A549 (cell line): ENCODE measurements around the gene RPH3AL. TPM values are rescaled to one million over a fixed set of nuclear protein-coding genes. Genes with fewer than 3 reads are reported as not detected.

Experiments used
- ATAC-seq, 2 experiments: fragments of 200-7000 bp in 1 of 2; fragments of >200 bp in 1 of 2; cut with Nextera tagmentation in 1 of 2; cut with Tn5 transposase in 1 of 2; 3 replicates each; pipeline versions ENCODE4 v1.8.0 to v1.9.1; 2018 to 2020; ENCODE audit warnings: mild to moderate bottlenecking in 1 of 2, moderate library complexity in 1 of 2
- CTCF ChIA-PET: fragments of 300-600 bp; sonication (Branson Sonifier 250); formaldehyde crosslinking; extraction: SDS; loops from one replicate; lab custom pipeline; 2021; ENCODE audit warnings: antibody characterized with exemption, inconsistent platforms; lab: Yijun Ruan, JAX
- POLR2A ChIA-PET: fragments of 350-600 bp; formaldehyde crosslinking; extraction: SDS; loops from one replicate; lab custom pipeline; 2021; ENCODE audit warnings: antibody characterized with exemption, inconsistent platforms; lab: Yijun Ruan, JAX
- DNase-seq, 2 experiments: peaks; one replicate each; pipeline versions ENCODE4 v3.0.0 to v3.0.0-alpha.2; 2011 to 2016; ENCODE audit warnings: low read depth in 1 of 2, low spot score in 1 of 2
- FAIRE-seq: peaks from 2 replicates; lab custom pipeline; 2011; peaks lifted over from hg19 to GRCh38; lab: Jason Lieb, UNC
- H3K27ac ChIP-seq, 2 experiments: fragments of >200 bp; sonication (Bioruptor Twin); formaldehyde crosslinking; 3 replicates each; pipeline ENCODE4 v1.5.1; 2016 to 2017
- H3K4me1 ChIP-seq: fragments of >200 bp; sonication (Bioruptor Twin); formaldehyde crosslinking; 3 replicates; pipeline ENCODE4 v1.6.1; 2016
- H3K4me2 ChIP-seq: fragments of >200 bp; sonication (Bioruptor Twin); formaldehyde crosslinking; 3 replicates; pipeline ENCODE4 v1.6.1; 2016
- H3K4me3 ChIP-seq: fragments of >200 bp; sonication (Bioruptor Twin); formaldehyde crosslinking; 3 replicates; pipeline ENCODE4 v1.5.1; 2016
- H3K9me3 ChIP-seq: fragments of >200 bp; sonication (Bioruptor Twin); formaldehyde crosslinking; 3 replicates; pipeline ENCODE4 v1.6.1; 2016
- ATOH8 ChIP-seq: fragments of 250-450 bp; sonication (Bioruptor Pico); IDR thresholded peaks from 2 replicates; pipeline ENCODE4 v1.5.0; 2020; ENCODE audit warnings: low read depth, mild to moderate bottlenecking, moderate library complexity
- BCL3 ChIP-seq: fragments of >200 bp; sonication (Bioruptor Twin); formaldehyde crosslinking; IDR thresholded peaks from 3 replicates; pipeline ENCODE4 v1.6.1; 2016
- BHLHE40 ChIP-seq: IDR thresholded peaks from 2 replicates; pipeline ENCODE4 v1.6.1; 2012; ENCODE audit warnings: low read depth, low read length, inconsistent platforms
- CBX2 ChIP-seq: fragments of 200-600 bp; sonication (generic); IDR thresholded peaks from 2 replicates; pipeline ENCODE4 v1.6.1; 2016; ENCODE audit warnings: low read depth, mild to moderate bottlenecking, borderline replicate concordance
- CHD4 ChIP-seq: fragments of 200-600 bp; sonication (generic); IDR thresholded peaks from 2 replicates; pipeline ENCODE4 v1.6.1; 2016; ENCODE audit warnings: antibody characterized with exemption, mild to moderate bottlenecking, borderline replicate concordance
- GATA3 ChIP-seq: IDR thresholded peaks from 2 replicates; pipeline ENCODE4 v1.6.1; 2012; ENCODE audit warnings: borderline replicate concordance
- HDAC2 ChIP-seq: fragments of 200-600 bp; sonication (generic); IDR thresholded peaks from 2 replicates; pipeline ENCODE4 v1.6.1; 2016
- HEYL ChIP-seq: fragments of 250-450 bp; sonication (Bioruptor Pico); IDR thresholded peaks from 2 replicates; pipeline ENCODE4 v1.8.0; 2021; ENCODE audit warnings: mild to moderate bottlenecking, moderate library complexity
- HOXA7 ChIP-seq: fragments of 250-450 bp; sonication (Bioruptor Pico); IDR thresholded peaks from 2 replicates; pipeline ENCODE4 v1.5.0; 2020; ENCODE audit warnings: mild to moderate bottlenecking, moderate library complexity
- HOXB13 ChIP-seq: fragments of 250-450 bp; sonication (Bioruptor Pico); IDR thresholded peaks from 2 replicates; pipeline ENCODE4 v1.5.0; 2020; ENCODE audit warnings: low read depth, mild to moderate bottlenecking, moderate library complexity
- HOXB5 ChIP-seq: fragments of 250-450 bp; sonication (Bioruptor Pico); IDR thresholded peaks from 2 replicates; pipeline ENCODE4 v1.5.0; 2020; ENCODE audit warnings: mild to moderate bottlenecking, moderate library complexity
- JUN ChIP-seq, 2 experiments: fragments of >200 bp; sonication (Bioruptor Twin); formaldehyde crosslinking; IDR thresholded peaks; 2 replicates in 1 of 2; 3 replicates in 1 of 2; pipeline ENCODE4 v1.6.1; 2016 to 2017
- MAFK ChIP-seq: fragments of 450-650 bp; IDR thresholded peaks from 2 replicates; pipeline ENCODE4 v1.6.1; 2014; ENCODE audit not compliant: partially characterized antibody
- MAZ ChIP-seq: fragments of 150-350 bp; IDR thresholded peaks from 2 replicates; pipeline ENCODE4 v1.6.1; 2014; ENCODE audit warnings: antibody characterized with exemption, low read depth, low read length, borderline replicate concordance
- MYC ChIP-seq: IDR thresholded peaks from 2 replicates; pipeline ENCODE4 v1.6.1; 2012; ENCODE audit warnings: mild to moderate bottlenecking, inconsistent platforms, low read length, improper control_type of control experiment, borderline replicate concordance
- POLR2AphosphoS2 ChIP-seq: conservative IDR thresholded peaks from 2 replicates; pipeline ENCODE4 v1.6.1; 2012; ENCODE audit warnings: low read length, improper control_type of control experiment, inconsistent platforms
- RCOR1 ChIP-seq: fragments of 150-350 bp; IDR thresholded peaks from 2 replicates; pipeline ENCODE4 v1.6.1; 2014; ENCODE audit warnings: antibody characterized with exemption, low read length, low read depth
- RFX5 ChIP-seq: fragments of 450-650 bp; IDR thresholded peaks from 2 replicates; pipeline ENCODE4 v1.7.1; 2014; ENCODE audit warnings: antibody characterized with exemption, mild to moderate bottlenecking, moderate library complexity
- RNF2 ChIP-seq: fragments of 200-600 bp; sonication (generic); IDR thresholded peaks from 2 replicates; pipeline ENCODE4 v1.6.1; 2016; ENCODE audit warnings: low read depth, mild to moderate bottlenecking, antibody characterized with exemption, moderate library complexity, borderline replicate concordance
- SREBF2 ChIP-seq: fragments of 450-650 bp; IDR thresholded peaks from 2 replicates; pipeline ENCODE4 v1.6.1; 2014; ENCODE audit warnings: mild to moderate bottlenecking, moderate library complexity
- TFCP2L1 ChIP-seq: fragments of 250-450 bp; sonication (Bioruptor Pico); IDR thresholded peaks from 2 replicates; pipeline ENCODE4 v1.5.0; 2021; ENCODE audit warnings: mild to moderate bottlenecking
- ZC3H11A ChIP-seq: fragments of 450-650 bp; IDR thresholded peaks from 2 replicates; pipeline ENCODE4 v1.6.1; 2014; ENCODE audit warnings: antibody characterized with exemption, mild to moderate bottlenecking
- ZFP36 ChIP-seq: fragments of 450-650 bp; IDR thresholded peaks from 2 replicates; pipeline ENCODE4 v1.6.1; 2014; ENCODE audit warnings: borderline replicate concordance; ENCODE audit not compliant: partially characterized antibody
- ZNF302 ChIP-seq: fragments of 250-450 bp; sonication (Bioruptor Pico); IDR thresholded peaks from 2 replicates; pipeline ENCODE4 v1.9.0; 2021; ENCODE audit warnings: inconsistent platforms, mild to moderate bottlenecking, moderate library complexity
- WGBS: methylation state at CpG from one replicate; pipeline ENCODE4 v1.1.6; 2017; ENCODE audit errors: missing lambda C conversion rate; 5-methylcytosine and 5-hydroxymethylcytosine counted together
- polyA plus RNA-seq, 4 experiments: library from polyadenylated mRNA; depleted of rRNA in 3 of 4; stranded (reverse); fragments of >200 nt; fragmentation: RNase III in 1 of 4; extraction: RNeasy Plus Mini Kit Qiagen cat#74134 plus additional on column Dnase treatment in 1 of 4; gene quantifications; 2 replicates in 3 of 4; 3 replicates in 1 of 4; pipeline ENCODE4 v1.2.3, GENCODE V29; 2011 to 2017

Gene RPH3AL
- polyA plus RNA-seq, 2 of the 4 experiments (the other 2 are of a cell fraction), result 23.3 to 31.1 TPM

DNA sequence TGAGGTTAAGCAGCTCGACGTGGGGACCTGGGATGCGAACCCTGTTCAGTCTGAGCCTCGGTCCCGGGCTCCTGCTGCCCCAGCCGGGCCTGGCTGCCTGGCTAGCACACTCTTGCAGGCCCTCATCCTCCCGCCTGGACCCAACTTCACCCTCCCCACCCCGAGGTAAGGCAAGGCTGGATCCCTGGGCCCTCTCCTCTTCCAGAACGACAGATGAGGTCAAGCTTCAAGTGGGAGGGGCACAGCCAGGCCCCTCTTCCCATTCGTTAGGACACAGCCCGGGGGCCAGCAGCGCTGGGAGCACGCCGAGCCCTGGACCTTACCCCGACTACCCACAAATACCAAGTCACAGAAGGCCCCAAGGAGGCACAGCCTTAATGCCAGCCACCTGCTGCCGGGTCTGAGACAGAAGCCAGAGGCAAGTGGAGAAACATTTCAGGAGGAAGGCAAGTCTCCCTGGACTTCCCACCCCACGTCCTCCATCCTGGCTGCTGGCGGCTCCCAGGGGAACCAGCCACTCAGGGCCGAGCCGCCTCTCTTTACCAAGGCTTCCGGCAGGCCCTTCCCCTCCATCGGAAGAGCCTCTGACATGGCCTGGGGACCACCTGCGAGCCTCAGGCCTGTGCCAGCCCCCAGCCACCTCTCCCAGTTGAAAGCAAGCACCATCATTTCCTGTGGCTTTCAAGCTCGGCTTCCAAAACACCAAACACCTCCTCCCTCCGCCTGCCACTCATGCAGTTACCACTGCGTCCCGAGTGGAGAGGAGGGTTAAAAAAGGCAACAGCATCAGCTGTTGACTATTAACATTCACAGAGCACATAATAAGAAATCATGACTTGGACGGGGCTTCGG is 59.9 kb downstream of the RPH3AL start:
- DNase-seq, result no peak
- ChIA-PET CTCF (interaction anchor here (0.8 to 1.5 kb wide), 6 partner anchors 13 to 95 kb away, joined by 3 to 11 read pairs (median 3); no protein-coding TSS in a partner anchor), POLR2A (no interaction called here)
- ATAC-seq, result no peak; a peak in 1 of 6 replicates
- FAIRE-seq, result no peak
- TF ChIP-seq HOXB5 (no peak), TFCP2L1 (CRISPR knock-in tag) (no peak), MYC (no peak), ZNF302 (CRISPR knock-in tag) (no peak), ZFP36 (no peak), RNF2 (no peak), MAFK (no peak), ATOH8 (CRISPR knock-in tag) (no peak), RFX5 (no peak), HOXA7 (CRISPR knock-in tag) (no peak), HDAC2 (no peak), CBX2 (no peak), HEYL (CRISPR knock-in tag) (no peak), JUN (IDR thresholded peaks at IDR 0.05) (no peak), RCOR1 (no peak)
- Histone ChIP-seq H3K27ac (no peak overlapping the region), H3K9me3 (no peaks in the 10 kb centered on the region), H3K4me1 (no peaks in the 10 kb centered on the region), H3K4me2 (no peak overlapping the region), H3K4me3 (no peak overlapping the region)
- WGBS, result 93% methylated on average over 29 of the region's 29 CpGs

- H3K4me3 ChIP-seq, result no peak overlapping the region
- no peak for FAIRE-seq
- TF ChIP-seq RCOR1, result no peak
- no peak for TF ChIP-seq POLR2AphosphoS2
- no peak for TF ChIP-seq HOXB13 (CRISPR knock-in tag)
- TF ChIP-seq, all 56 proteins: peak for 0
- no peak for DNase-seq
- ChIA-PET CTCF (interaction anchor here (0.8 to 1.5 kb wide), 6 partner anchors 9 to 409 kb away, joined by 3 to 11 read pairs (median 4); no protein-coding TSS in a partner anchor), POLR2A (no interaction called here)
- H3K27ac ChIP-seq, result no peak overlapping the region
- no peaks in the 10 kb centered on the region for H3K4me1 ChIP-seq
- no peaks in the 10 kb centered on the region for H3K9me3 ChIP-seq
- ATAC-seq, result no peak; a peak in 1 of 6 replicates
- 90% methylated on average over 10 of the region's 10 CpGs for WGBS
- no peak overlapping the region for H3K4me2 ChIP-seq
Observed at GRCh38 chr17:292016-292415, 60.6 kb downstream of the RPH3AL start.

- no peak overlapping the region for H3K4me3 ChIP-seq
- FAIRE-seq (no peak), ATAC-seq (no peak), DNase-seq (no peak)
- no peak for TF ChIP-seq CHD4
- TF ChIP-seq TFCP2L1 (CRISPR knock-in tag), result no peak
- TF ChIP-seq HOXB13 (CRISPR knock-in tag), result no peak
- no peak for TF ChIP-seq RNF2
- no peak for TF ChIP-seq GATA3
- no peak for TF ChIP-seq SREBF2
- TF ChIP-seq BHLHE40, result no peak
- no peak for TF ChIP-seq MAZ
- TF ChIP-seq ZC3H11A, result no peak
- no peak for TF ChIP-seq BCL3
- TF ChIP-seq HOXB5, result no peak
- TF ChIP-seq RFX5, result no peak
- TF ChIP-seq HDAC2, result no peak
- ChIA-PET CTCF (interaction anchor here (0.8 to 1.5 kb wide), 6 partner anchors 9 to 409 kb away, joined by 3 to 11 read pairs (median 4); no protein-coding TSS in a partner anchor), POLR2A (no interaction called here)
- H3K4me2 ChIP-seq, result no peak overlapping the region
- 87% methylated on average over 7 of the region's 7 CpGs for WGBS
- H3K9me3 ChIP-seq, result no peaks in the 10 kb centered on the region
- no peak overlapping the region for H3K27ac ChIP-seq
- H3K4me1 ChIP-seq, result no peaks in the 10 kb centered on the region
Observed at GRCh38 chr17:291587-291986, 61.0 kb downstream of the RPH3AL start.
